B cell (primary cell): Measurements from ENCODE around the gene FAM216A. TPM values are rescaled to one million over a fixed set of nuclear protein-coding genes. Genes with fewer than 3 reads are reported as not detected.
"Not testable (repeated sequence)": the region's sequence is repeated elsewhere in the genome, so short reads cannot be mapped to it uniquely, and the experiment has no call there.

Experiments
- ATAC-seq: fragments of 200-7000 bp; cut with Tn5 transposase; one replicate; pipeline ENCODE4 v1.10.0; 2021; ENCODE audit warnings: low read depth, mild to moderate bottlenecking, moderate number of reproducible peaks, moderate library complexity
- CTCF ChIA-PET: fragments of 350-600 bp; sonication (Branson Sonifier 250); formaldehyde crosslinking; loops from one replicate; lab custom pipeline; 2021; ENCODE audit warnings: antibody characterized with exemption, inconsistent platforms; lab: Charles Lee
- POLR2A ChIA-PET: fragments of 350-600 bp; sonication (Branson Sonifier 250); formaldehyde crosslinking; loops from one replicate; lab custom pipeline; 2021; ENCODE audit warnings: antibody characterized with exemption; lab: Charles Lee
- DNase-seq: peaks from one replicate; pipeline ENCODE4 v3.0.0; 2013
- H2AFZ ChIP-seq: 2 replicates; pipeline ENCODE4 v1.6.1; 2012; ENCODE audit warnings: mild to moderate bottlenecking, low read depth, low read length; ENCODE audit not compliant: insufficient read depth, poor library complexity, severe bottlenecking
- H3K27ac ChIP-seq, 2 donors: 1 replicate in 1 of 2; 2 replicates in 1 of 2; pipeline ENCODE4 v1.5.1; 2012 to 2013; ENCODE audit warnings: low read length in 2 of 2, mild to moderate bottlenecking in 2 of 2, moderate library complexity in 1 of 2
- H3K27me3 ChIP-seq, 4 experiments: fragments of 200-600 bp in 1 of 4; sonication (generic) in 1 of 4; replicated peaks in 1 of 4; 1 replicate in 2 of 4; 2 replicates in 2 of 4; pipeline versions ENCODE4 v1.6.1 to v1.7.0; 2013 to 2016; ENCODE audit warnings: low read length in 3 of 4, mild to moderate bottlenecking in 2 of 4, mixed read lengths in 1 of 4, moderate library complexity in 1 of 4; ENCODE audit not compliant: insufficient read depth in 4 of 4, control insufficient read depth in 3 of 4; ENCODE audit errors: control extremely low read depth in 1 of 4
- H3K36me3 ChIP-seq, 2 experiments: replicated peaks in 1 of 2; 1 replicate in 1 of 2; 2 replicates in 1 of 2; pipeline versions ENCODE4 v1.6.1 to v1.7.1; 2013; ENCODE audit warnings: low read length in 1 of 2; ENCODE audit not compliant: insufficient read depth in 2 of 2, control insufficient read depth in 1 of 2; ENCODE audit errors: control extremely low read depth in 1 of 2, extremely low read depth in 1 of 2
- H3K4me1 ChIP-seq, 2 donors: fragments of 200-600 bp in 1 of 2; sonication (generic) in 1 of 2; 1 replicate in 1 of 2; 2 replicates in 1 of 2; pipeline versions ENCODE4 v1.5.1 to v1.6.1; 2013 to 2017; ENCODE audit warnings: low read length in 2 of 2; ENCODE audit not compliant: control insufficient read depth in 2 of 2, insufficient read depth in 2 of 2
- H3K4me2 ChIP-seq: replicated peaks from 2 replicates; pipeline ENCODE3; 2012; ENCODE audit warnings: mild to moderate bottlenecking, low read depth, low read length; ENCODE audit not compliant: poor library complexity, severe bottlenecking
- H3K4me3 ChIP-seq, 5 experiments: fragments of 200-600 bp in 1 of 5; sonication (generic) in 1 of 5; 1 replicate in 3 of 5; 2 replicates in 2 of 5; pipeline versions ENCODE4 v1.5.1 to v1.7.0; 2011 to 2016; ENCODE audit warnings: low read length in 4 of 5, mild to moderate bottlenecking in 4 of 5, low read depth in 2 of 5, control low read depth in 1 of 5, moderate library complexity in 1 of 5; ENCODE audit not compliant: insufficient read depth in 1 of 5; ENCODE audit errors: control extremely low read depth in 1 of 5, extremely low read depth in 1 of 5
- H3K79me2 ChIP-seq: fragments of 200-600 bp; sonication (generic); one replicate; pipeline ENCODE4 v1.6.0; 2016; ENCODE audit warnings: low read length; ENCODE audit not compliant: control insufficient read depth, insufficient read depth
- H3K9ac ChIP-seq: fragments of 200-600 bp; sonication (generic); 2 replicates; pipeline ENCODE4 v1.6.1; 2017; ENCODE audit warnings: mild to moderate bottlenecking, low read length, moderate library complexity
- H3K9me3 ChIP-seq, 3 donors: one replicate each; pipeline versions ENCODE4 v1.6.1 to v1.7.1; 2013; ENCODE audit warnings: low read length in 2 of 3; ENCODE audit not compliant: control insufficient read depth in 2 of 3, insufficient read depth in 1 of 3; ENCODE audit errors: control extremely low read depth in 1 of 3
- H4K20me1 ChIP-seq: 2 replicates; pipeline ENCODE4 v1.6.0; 2012; ENCODE audit warnings: mild to moderate bottlenecking, low read length; ENCODE audit not compliant: insufficient read depth, control insufficient read depth, poor library complexity, severe bottlenecking
- H3K27ac Mint-ChIP-seq: one replicate; pipeline ENCODE4 v1.8.0; 2021; ENCODE audit warnings: mixed read lengths
- H3K27me3 Mint-ChIP-seq: one replicate; pipeline ENCODE4 v1.8.0; 2021; ENCODE audit warnings: mixed read lengths
- H3K4me1 Mint-ChIP-seq: one replicate; pipeline ENCODE4 v1.8.0; 2021; ENCODE audit warnings: mixed read lengths
- H3K4me3 Mint-ChIP-seq: one replicate; pipeline ENCODE4 v1.8.0; 2021; ENCODE audit warnings: mixed read lengths
- H3K9me3 Mint-ChIP-seq: one replicate; pipeline ENCODE4 v1.8.0; 2022; ENCODE audit warnings: mixed read lengths; ENCODE audit not compliant: insufficient read depth
- CTCF ChIP-seq: fragments of 200-600 bp; IDR thresholded peaks from one replicate; pipeline ENCODE4 v1.8.0; 2022; ENCODE audit warnings: antibody characterized with exemption, mild to moderate bottlenecking
- EZH2 ChIP-seq: IDR thresholded peaks from 2 replicates; pipeline ENCODE4 v1.6.1; 2012; ENCODE audit warnings: borderline replicate concordance, low read depth, mild to moderate bottlenecking, moderate library complexity, low read length; ENCODE audit not compliant: insufficient read depth, poor library complexity, severe bottlenecking
- WGBS: methylation state at CpG from one replicate; pipeline ENCODE4 v1.1.5; 2013; ENCODE audit warnings: missing lambda C conversion rate; ENCODE audit not compliant: insufficient coverage; 5-methylcytosine and 5-hydroxymethylcytosine counted together
- intact Hi-C: fragments of 100-400 bp; cut with micrococcal nuclease; formaldehyde crosslinking; loops from one replicate; pipeline ENCODE4 v1.10.0; 2022
- polyA plus RNA-seq: library from polyadenylated mRNA; depleted of rRNA; stranded (reverse); fragments of >200 nt; gene quantifications from 2 replicates; pipeline ENCODE4 v1.2.3, GENCODE V29; 2012
- total RNA-seq, 2 donors: library from RNA; stranded (reverse); fragments of 120-200 nt in 1 of 2; gene quantifications; 1 replicate in 1 of 2; 2 replicates in 1 of 2; pipeline versions ENCODE4 v1.2.3 to v1.2.4, GENCODE V29; 2013 to 2022

FAM216A gene
- total and polyA plus RNA-seq, 2 donors (not counting 1 experiment from before 2014, with no cell fraction given): 15.7 to 19.7 TPM

GRCh38 chr12:110424237-110424636 lies 44.4 kb upstream of the FAM216A start:
- Histone ChIP-seq H3K79me2 (no peaks in the 10 kb centered on the region), H3K27me3 (no peaks in the 10 kb centered on the region), H3K9ac (no peak overlapping the region), H4K20me1 (no peaks in the 10 kb centered on the region), H3K4me1 (no peaks in the 10 kb centered on the region), H3K4me3 (no peak overlapping the region), H3K9me3 (no peaks in the 10 kb centered on the region), H2AFZ (no peak overlapping the region), H3K4me2 (no peak overlapping the region), H3K36me3 (no peaks in the 10 kb centered on the region), H3K27ac (no peak overlapping the region)
- Mint-ChIP-seq H3K9me3 (no peaks in the 10 kb centered on the region), H3K27ac (no peak overlapping the region), H3K27me3 (peaks cover 7% of the 10 kb centered on the region), H3K4me1 (no peaks in the 10 kb centered on the region), H3K4me3 (no peak overlapping the region)
- WGBS: 70% methylated on average over 3 of the region's 3 CpGs
- TF ChIP-seq CTCF (no peak), EZH2 (no peak)
- DNase-seq (no peak), ATAC-seq (no peak)
- ChIA-PET POLR2A (no interaction called here), CTCF (interaction anchor here (1.1 kb wide), 1 partner anchor 76 kb away, joined by 8 read pairs; no protein-coding TSS in a partner anchor)
- intact Hi-C loops: no loop called here

GRCh38 chr12:110426406-110426805 lies 42.2 kb upstream of the FAM216A start:
- H3K36me3 ChIP-seq: no peaks in the 10 kb centered on the region
- no peak overlapping the region for H3K27ac Mint-ChIP-seq
- no peaks in the 10 kb centered on the region for H3K9me3 ChIP-seq
- DNase-seq (no peak), ATAC-seq (no peak)
- H3K9ac ChIP-seq: no peak overlapping the region
- H3K9me3 Mint-ChIP-seq: no peaks in the 10 kb centered on the region
- no peaks in the 10 kb centered on the region for H3K79me2 ChIP-seq
- intact Hi-C loops: no loop called here
- H3K4me1 ChIP-seq: peaks cover 0 to 5% of the 10 kb centered on the region in 2 donors
- no peak overlapping the region for H3K4me2 ChIP-seq
- no CpG with 5 or more reads among the region's 3 CpGs for WGBS
- no peak overlapping the region for H3K27ac ChIP-seq
- H4K20me1 ChIP-seq: no peaks in the 10 kb centered on the region
- no peak for TF ChIP-seq CTCF
- no peak for TF ChIP-seq EZH2
- peaks cover 2% of the 10 kb centered on the region for H3K4me1 Mint-ChIP-seq
- POLR2A ChIA-PET: no interaction called here
- H3K27me3 Mint-ChIP-seq: peaks cover 4% of the 10 kb centered on the region
- no peak overlapping the region for H3K4me3 Mint-ChIP-seq
- CTCF ChIA-PET: no interaction called here
- no peak overlapping the region for H3K4me3 ChIP-seq
- H3K27me3 ChIP-seq: no peaks in the 10 kb centered on the region
- H2AFZ ChIP-seq: no peak overlapping the region

- H4K20me1 ChIP-seq, H3K9ac ChIP-seq, H3K9me3 ChIP-seq, H3K4me3 ChIP-seq, H2AFZ ChIP-seq, H3K79me2 ChIP-seq, H3K27ac ChIP-seq, DNase-seq, H3K27ac Mint-ChIP-seq, H3K4me1 Mint-ChIP-seq, H3K4me3 Mint-ChIP-seq, H3K9me3 Mint-ChIP-seq, ATAC-seq, H3K27me3 ChIP-seq, H3K27me3 Mint-ChIP-seq, H3K4me2 ChIP-seq, POLR2A ChIA-PET, H3K4me1 ChIP-seq, H3K36me3 ChIP-seq: not testable (repeated sequence)
- intact Hi-C loops: loop anchor here (2.0 kb wide), 1 partner anchor 149 kb away; the partner anchor contains the start of gene ATP2A2
- 100% methylated on average over 6 of the region's 15 CpGs for WGBS
- CTCF ChIA-PET: interaction anchor here (0.6 kb wide), 1 partner anchor 18 kb away, joined by 3 read pairs; no protein-coding TSS in a partner anchor
Measured at GRCh38 chr12:110429676-110430075, 39.0 kb upstream of the FAM216A start.
